IPS DF 19.7 (cell line): ENCODE measurements around the gene CCL26.
"Not testable (repeated sequence)": the region's sequence is repeated elsewhere in the genome, so short reads cannot be mapped to it uniquely, and the experiment has no call there.

Source experiments
- DNase-seq: peaks from one replicate; pipeline ENCODE4 v3.0.0-alpha.2; 2013; ENCODE audit warnings: low read depth, low spot score

Gene CCL26

DNA sequence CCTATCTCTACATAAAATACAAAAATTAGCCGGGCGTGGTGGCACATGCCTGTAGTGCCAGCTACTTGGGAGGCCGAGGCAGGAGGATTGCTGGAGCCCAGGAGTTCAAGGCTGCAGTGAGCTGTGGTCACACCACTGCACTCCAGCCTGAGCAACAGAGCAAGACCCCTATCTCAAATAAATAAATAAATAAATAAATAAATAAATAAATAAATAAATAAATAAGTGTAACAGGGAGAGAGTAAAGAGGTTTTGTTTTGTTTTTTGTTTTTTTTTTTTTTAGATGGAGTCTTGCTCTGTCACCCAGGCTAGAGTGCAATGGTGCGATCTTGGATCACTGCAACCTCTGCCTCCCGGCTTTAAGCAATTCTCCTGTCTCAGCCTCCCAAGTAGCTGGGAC is 20.6 kb upstream of the CCL26 start:
- DNase-seq = not testable (repeated sequence)

DNA sequence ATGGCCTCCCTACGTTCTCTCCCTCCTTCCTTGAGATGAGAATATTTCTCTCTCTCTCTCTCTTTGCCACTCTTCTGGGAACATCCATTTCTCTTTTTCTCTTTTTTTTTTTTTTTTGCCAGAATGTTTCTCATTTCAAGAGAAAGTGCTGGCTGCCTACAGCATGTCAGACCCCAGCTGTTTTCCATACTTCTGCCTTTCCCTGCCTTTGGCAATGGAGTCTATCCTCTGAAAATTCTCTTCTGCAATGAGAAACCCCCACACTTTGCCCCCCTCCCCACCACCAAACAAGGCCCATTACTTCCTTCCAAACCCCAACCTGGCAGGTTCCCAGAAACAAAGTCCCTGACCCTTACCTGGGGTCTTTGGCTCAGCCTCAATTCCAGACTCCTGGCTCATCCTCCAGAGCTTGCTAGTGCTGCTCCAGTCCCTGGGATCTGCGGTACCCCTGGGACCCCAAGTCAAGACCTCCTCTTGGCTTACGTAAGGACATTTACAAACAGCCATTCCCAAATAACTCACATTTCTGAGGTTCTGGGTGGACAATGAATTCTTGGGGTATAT is 17.4 kb upstream of the CCL26 start:
- DNase-seq = no peak

DNA sequence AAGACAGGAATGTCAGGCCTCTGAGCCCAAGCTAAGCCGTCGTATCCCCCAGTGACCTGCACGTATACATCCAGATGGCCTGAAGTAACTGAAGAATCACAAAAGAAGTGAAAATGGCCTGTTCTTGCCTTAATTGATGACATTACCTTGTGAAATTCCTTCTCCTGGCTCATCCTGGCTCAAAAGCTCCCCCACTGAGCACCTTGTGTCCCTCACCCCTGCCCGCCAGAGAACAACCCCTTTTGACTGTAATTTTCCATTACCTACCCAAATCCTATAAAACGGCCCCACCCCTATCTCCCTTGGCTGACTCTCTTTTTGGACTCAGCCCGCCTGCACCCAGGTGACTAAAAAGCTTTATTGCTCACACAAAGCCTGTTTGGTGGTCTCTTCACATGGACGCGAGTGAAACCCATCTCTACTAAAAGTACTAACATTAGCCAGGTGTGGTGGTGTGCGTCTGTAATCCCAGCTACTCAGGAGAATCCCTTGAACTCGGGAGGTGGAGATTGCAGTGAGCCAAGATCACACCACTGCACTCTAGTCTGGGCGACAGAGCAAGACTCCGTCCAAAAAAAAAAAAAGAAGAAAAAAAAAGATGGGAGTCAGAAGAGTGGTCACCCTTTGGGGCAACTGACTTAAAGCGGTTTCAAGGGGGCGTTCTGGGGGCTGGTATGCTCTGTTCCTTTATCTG is 16.3 kb upstream of the CCL26 start:
- not testable (repeated sequence) for DNase-seq

DNA sequence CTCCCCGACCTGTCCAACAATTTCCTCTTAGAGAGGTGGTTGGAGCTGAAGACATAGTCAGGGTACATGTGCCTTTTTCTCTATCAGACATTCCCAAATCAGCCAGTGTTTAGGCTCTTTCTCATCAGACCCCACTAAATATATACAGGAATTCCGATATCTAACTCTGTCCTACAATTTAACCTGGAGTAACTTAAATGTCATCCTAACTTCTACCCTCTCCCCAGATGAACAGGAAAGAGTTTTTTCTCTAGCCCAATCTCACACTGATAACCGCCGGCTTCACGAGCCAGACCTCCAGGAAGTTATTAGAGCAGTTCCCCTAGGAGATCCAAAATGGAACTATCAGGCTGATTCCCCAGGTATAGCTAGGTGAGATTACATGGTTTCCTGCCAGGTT is 11.0 kb upstream of the CCL26 start:
- not testable (repeated sequence) for DNase-seq

DNA sequence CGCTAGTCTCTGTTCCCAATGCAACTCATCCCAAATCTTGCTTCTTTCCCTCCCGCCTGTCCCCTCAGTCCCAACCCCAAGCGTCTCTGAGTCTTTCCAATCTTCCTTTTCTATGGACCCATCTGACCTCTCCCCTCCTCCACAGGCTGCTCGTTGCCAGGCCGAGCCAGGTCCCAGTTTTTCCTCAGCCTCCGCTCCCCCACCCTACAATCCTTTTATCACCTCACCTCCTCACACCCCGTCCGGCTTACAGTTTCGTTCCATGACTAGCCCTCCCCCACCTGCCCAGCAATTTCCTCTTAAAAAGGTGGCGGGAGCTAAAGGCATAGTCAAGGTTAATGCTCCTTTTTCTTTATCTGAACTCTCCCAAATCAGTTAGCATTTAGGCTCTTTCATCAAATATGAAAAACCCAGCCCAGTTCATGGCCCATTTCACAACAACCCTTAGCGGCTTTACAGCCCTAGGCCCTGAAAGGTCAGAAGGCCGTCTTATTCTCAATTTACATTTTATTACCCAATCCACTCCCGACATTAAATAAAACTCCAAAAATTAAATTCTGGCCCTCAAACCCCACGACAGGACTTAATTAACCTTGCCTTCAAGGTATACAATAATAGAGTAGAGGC is 8.7 kb upstream of the CCL26 start:
- not testable (repeated sequence) for DNase-seq

DNA sequence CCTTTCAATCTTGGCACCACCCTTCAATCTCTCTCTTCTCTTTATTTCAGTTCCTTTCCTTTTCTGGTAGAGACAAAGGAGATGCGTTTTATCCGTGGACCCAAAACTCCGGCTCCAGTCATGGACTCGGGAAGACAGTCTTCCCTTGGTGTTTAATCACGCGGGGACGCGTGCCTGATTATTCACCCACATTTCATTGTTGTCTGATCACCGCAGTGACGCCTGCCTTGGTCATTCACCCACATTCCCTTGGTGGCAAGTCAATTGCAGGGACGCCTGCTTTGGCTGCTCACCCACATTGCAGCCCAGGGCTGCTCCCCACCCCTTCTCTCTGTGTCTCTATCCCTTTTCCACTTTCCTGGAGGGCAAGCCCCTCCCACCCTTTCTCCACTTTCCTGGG is 7.5 kb upstream of the CCL26 start:
- DNase-seq = not testable (repeated sequence)

DNA sequence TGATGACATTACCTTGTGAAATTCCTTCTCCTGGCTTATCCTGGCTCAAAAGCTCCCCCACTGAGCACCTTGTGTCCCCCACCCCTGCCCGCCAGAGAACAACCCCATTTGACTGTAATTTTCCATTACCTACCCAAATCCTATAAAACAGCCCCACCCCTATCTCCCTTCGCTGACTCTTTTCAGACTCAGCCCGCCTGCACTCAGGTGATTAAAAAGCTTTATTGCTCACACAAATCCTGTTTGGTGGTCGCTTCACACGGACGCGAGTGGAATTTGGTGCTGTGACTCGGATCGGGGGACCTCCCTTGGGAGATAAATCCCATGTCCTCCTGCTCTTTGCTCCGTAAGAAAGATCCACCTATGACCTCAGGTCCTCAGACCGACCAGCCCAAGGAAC is 7.0 kb upstream of the CCL26 start:
- DNase-seq = not testable (repeated sequence)

DNA sequence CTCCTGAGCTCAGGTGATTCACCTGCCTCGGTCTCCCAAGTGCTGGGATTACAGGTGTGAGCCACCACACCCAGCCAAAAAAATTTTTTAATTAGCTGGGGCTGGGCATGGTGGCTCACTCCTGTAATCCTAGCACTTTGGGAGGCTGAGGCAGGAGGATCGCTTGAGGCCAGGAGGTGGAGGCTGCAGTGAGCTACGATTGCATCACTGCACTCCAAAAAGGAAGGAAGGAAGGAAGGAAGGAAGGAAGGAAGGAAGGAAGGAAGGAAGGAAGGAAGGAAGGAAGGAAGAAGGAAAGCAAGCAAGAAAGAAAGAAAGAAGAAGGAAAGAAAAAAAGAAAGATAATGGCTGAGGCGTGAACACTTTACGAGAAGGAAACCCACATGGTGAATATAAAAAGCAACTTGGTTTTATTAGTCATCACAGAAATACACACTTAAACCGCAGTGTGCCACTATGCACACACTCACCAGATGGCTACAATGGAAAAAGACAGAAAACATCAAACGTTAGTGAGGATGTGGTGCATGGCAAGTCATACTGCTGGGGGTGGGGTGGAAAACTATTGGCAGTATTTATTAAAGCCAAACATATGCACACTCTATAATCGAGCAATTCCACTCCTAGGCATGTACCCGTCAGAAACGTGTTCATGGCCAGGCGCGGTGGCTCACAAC is 4.4 kb upstream of the CCL26 start:
- no peak for DNase-seq

DNA sequence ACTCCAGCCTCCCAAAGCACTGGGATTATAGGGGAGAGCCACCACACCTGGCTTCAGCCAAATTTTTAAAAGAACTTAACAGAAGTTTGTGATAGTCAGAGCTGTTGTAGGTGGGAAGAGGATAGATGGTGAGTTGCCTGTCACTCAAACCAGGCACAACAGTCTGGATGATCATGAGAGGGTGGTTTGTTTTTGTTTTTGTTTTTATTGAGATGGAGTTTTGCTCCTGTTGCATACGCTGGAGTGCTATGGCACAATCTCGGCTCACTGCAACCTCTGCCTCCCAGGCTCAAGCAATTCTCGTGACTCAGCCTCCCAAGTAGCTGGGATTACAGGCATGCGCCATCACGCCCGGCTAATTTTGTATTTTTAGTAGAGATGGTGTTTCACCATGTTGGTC is 1.9 kb upstream of the CCL26 start:
- DNase-seq = not testable (repeated sequence)

DNA sequence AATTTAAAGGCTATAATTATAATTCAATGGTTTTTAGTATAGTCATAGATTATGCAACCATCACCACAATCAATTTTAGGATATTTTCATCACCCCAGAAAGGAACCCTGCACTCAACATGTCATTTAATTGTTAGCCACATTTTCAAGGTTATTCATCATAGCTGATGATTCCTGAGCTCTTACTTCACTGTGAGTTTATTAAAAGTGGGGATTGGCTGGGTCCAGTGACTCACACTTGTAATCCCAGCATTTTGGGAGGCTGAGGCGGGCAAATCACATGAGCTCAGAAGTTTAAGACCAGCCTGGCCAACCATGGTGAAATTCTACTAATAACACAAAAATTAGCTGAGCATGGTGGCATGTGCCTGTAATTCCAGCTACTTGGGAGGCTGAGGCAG is 787 bp downstream of the CCL26 start:
- DNase-seq = no peak

DNA sequence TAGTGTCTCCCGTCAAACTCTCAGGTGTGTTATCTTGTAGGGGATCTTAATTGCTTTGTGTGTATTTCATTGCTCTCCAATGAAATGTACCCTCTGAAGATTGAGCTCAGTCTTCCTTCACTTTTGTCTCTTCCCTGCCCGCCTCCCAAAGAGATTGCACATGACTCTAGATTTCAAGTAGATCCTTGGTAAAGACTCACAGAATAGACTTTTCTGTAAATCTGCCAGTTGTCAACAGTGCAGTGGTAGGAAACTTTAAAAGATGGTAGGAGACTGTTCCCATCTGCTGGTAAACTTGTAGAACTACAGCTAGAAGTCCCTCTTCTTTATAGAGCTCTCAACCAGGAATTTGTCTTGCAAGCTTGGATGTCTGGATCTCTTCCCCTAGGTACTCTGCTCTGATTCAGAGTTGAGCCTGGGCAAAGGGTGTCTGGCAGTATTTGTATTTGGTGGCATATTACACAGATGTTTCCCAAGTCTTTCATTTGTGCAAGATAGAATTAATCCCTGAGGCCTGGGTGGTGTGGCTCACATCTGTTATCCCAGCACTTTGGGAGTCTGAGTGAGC is 9.6 kb downstream of the CCL26 start:
- no peak for DNase-seq

DNA sequence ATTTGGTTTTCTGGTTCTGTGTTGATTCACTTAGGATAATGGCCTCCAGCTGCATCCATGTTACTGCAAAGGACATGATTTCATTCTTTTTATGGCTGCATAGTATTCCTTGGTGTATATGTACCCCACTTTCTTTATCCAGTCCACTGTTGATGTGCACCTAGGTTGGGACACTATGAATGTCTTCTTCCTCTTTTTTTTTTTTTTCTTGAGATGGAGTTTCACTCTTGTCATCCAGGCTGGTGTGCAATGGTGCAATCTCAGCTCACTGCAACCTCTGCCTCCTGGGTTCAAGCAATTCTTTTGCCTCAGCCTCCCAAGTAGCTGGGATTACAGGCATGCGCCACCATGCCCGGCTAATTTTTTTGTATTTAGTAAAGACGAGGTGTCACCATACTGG is 10.2 kb downstream of the CCL26 start:
- DNase-seq = not testable (repeated sequence)

DNA sequence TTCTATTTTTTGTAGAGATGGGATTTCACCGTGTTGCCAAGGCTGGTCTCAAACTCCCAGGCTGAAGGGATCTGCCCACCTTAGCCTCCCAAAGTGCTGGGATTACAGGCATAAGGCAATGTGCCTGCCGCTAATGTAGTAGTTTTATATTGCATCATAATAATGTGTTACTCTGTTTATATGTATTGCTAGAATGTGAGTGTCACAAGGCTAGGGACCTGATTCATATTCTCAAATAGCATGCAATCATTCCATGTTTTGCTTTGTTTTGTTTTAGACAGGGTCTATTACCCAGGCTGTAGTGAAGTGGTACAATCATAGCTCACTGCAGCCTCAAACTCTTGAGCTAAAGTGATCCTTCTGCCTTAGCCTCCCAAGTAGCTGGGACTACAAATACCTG is 13.5 kb downstream of the CCL26 start:
- DNase-seq = no peak

DNA sequence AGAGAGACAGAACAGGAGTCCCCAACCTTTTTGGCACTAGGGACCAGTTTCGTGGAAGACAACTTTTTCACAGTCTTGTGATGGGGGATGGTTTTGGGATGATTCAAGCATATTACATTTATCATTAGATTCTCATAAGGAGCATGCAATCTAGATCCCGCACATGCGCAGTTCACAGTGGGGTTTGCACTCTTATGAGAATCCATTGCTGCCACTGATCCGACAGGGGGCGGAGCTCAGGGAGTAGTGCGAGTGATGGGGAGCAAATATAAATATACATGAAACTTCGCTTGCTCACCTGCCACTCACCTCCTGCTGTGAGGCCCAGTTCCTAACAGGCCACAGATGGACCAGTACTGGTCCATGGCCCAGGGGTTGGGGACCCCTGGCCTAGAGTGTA is 14.2 kb downstream of the CCL26 start:
- no peak for DNase-seq

DNA sequence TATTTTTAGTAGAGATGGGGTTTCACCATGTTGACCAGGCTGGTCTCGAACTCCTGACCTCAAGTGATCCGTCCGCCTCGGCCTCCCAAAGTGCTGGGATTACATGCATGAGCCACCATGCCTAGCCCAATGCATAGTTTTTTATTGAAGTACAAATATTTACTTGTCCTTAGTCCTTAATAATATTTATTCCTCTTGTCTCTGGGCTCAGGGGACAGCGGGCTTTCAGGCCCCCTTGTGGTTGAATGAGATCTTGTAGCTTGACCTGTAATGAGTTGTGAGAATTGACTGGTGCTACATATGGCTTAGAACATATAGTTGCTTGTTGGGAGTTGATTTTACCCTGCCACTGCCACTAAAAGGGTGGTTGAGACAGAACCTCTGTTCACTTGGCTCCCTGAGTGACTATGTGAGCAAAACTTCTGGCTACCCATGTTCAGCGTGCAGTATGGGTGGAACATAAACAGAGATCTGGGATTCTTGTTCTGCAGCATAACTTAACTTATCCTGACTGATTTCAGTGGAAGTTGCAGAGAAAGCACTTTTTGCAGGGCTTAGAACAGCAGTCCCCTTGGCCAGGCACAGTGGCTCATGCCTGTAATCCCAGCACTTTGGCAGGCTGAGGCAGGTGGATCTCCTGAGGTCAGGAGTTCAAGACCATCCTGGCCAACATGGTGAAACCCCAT is 14.9 kb downstream of the CCL26 start:
- no peak for DNase-seq

DNA sequence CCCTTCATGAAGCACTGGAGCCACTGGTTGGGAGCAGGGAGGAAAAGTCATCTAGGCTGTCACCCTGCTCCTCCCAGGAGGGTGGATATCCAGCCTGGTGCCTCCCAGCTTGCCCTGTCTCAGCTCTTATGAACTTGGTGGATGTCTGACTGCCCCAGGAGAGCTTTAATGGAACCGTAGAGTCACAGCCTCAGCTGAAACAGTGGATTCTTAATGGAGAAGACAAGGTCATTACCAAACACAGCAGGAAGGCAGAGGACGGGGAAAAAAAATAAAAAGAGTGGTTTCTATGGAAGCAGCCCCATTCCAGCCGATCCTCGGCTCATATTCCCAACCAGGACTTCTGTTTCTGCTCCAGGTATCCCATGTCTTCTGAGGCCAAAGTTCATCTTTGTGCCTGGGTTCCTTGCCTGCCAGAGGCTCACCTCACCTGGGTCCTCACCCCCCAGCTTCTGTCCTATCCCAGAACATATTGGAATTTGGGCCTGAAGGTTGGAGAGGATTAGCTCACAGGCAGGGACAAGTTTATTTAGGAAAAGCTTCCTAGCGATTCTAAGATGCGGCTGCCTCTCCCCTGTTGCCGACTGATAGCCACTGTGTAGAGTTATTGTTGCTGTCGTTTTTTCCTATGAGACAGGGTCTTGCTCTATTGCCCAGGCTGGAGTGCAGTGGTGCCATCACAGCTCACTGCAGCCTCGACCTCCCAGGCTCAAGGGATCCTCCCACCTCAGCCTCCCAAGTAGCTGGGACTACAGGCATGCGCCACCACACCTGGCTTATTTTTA is 15.6 kb downstream of the CCL26 start:
- no peak for DNase-seq

DNA sequence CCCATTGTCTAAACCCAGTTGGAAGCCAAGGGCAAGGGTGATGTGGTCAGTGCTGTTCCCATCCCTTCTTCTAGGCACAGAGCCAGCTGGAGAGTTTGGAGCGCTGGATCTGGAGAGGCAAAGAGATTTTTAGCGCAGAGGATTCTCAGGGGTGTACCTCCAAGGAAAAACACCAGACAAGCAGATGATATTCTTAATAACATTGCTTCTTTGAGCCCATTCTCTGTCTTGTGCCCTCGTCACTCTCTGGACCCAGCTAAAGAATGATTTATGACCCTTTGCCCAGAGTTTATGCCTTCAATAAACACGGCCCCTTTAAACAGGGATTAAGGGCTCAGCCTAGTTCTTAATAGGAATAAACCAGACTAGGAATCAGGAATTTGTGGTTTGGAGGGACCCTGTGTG is 28.6 kb downstream of the CCL26 start:
- no peak for DNase-seq

DNA sequence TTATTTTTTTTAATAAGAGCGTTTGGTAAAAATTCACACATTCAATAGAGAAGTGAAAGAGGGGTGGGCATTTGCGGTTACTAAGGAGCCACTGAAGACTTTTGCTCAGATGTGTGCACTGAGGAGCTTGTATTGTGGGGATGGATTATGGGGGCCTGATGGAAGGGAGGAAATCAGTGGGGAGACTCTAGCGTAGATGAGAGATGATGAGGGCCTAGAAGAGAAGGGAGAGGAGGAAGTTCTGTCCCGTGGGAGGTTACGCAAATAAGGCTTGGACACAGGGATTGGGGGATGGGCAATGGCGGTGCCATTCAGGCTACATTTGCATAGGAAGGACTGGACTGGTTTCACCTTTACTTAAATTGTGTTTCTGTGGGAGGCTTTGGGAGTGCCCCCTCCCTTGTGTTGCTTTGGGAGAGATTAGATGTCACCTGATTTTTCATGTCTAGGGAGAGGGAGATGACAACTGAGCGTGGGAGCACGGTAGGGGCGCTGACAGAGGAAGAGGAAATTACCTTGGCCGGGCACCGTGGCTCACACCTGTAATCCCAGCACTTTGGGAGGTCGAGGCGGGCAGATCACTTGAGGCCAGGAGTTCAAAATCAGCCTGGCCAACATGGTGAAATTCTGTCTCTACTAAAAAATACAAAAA is 31.0 kb downstream of the CCL26 start:
- no peak for DNase-seq

DNA sequence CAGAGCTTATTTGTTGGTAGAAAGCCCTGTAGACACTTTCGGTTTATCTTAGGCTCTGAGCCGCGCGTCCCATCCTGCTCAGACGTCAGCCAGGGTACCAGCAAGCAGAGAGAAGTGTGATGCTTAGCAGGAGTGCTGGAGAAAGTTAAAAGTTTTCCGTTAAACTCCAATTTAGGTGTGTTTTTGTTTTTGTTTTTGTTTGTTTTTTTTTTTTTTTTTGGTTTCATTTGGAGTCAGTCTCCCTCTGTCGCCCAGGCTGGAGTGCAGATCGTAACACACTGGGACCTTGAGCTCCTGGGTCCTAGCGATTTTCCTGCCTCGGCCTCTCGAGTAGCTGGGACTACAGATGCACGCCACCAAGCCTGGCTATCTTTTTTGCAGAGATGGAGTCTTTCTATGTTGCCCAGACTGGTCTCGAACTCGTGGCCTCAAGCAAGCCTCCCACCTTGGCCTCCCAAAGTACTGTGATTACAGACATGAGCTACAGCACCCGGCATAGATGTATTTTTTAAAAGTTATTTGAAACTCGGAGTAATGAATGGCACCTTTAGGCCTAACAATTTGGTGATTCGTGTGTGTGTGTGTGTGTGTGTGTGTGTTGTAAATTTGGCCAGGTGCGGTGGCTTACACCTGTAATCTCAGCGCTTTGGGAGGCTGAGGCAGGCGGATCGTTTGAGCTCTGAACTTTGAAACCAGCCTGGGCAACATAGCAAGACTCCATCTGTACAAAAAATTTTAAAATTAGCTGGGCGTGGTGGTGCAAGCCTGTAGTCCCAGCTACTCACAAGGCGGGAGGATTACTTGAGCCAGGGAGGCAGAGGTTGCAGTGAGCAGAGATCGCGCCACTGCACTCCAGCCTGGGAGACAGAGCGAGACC is 32.0 kb downstream of the CCL26 start:
- DNase-seq = no peak
